HepG2 (cell line): ENCODE measurements around the gene NR2F1. TPM values are rescaled to one million over a fixed set of nuclear protein-coding genes. Genes with fewer than 3 reads are reported as not detected.

ENCODE experiments used
- EED ChIP-seq: sonication (generic); formaldehyde crosslinking; IDR thresholded peaks from 2 replicates; pipeline ENCODE4 v1.5.0; 2020; ENCODE audit warnings: mild to moderate bottlenecking, missing genetic modification reagents
- FOXK1 ChIP-seq: sonication (generic); formaldehyde crosslinking; IDR thresholded peaks from 2 replicates; pipeline ENCODE4 v1.4.0; 2020; ENCODE audit warnings: low read depth, missing genetic modification reagents, borderline replicate concordance
- FOXO1 ChIP-seq: sonication (generic); formaldehyde crosslinking; IDR thresholded peaks from 2 replicates; pipeline ENCODE4 v1.4.0; 2020; ENCODE audit warnings: missing genetic modification reagents
- HNRNPLL ChIP-seq: fragments of 200-400 bp; formaldehyde crosslinking; IDR thresholded peaks from 2 replicates; pipeline ENCODE4 v1.6.1; 2017; ENCODE audit warnings: mild to moderate bottlenecking, low read depth, low read length; ENCODE audit not compliant: poor library complexity, severe bottlenecking
- MAF1 ChIP-seq: sonication (generic); formaldehyde crosslinking; IDR thresholded peaks from 2 replicates; pipeline ENCODE4 v1.5.0; 2020; ENCODE audit warnings: missing genetic modification reagents, borderline replicate concordance
- SMYD3 ChIP-seq: sonication (generic); formaldehyde crosslinking; IDR thresholded peaks from 2 replicates; pipeline ENCODE4 v1.8.1; 2023; ENCODE audit warnings: mild to moderate bottlenecking, missing genetic modification reagents
- TMF1 ChIP-seq: sonication (generic); formaldehyde crosslinking; IDR thresholded peaks from 2 replicates; pipeline ENCODE4 v1.8.1; 2022; ENCODE audit warnings: low read depth, missing genetic modification reagents
- TSC22D2 ChIP-seq: sonication (generic); formaldehyde crosslinking; IDR thresholded peaks from 2 replicates; pipeline ENCODE4 v1.5.1; 2020; ENCODE audit warnings: missing genetic modification reagents, mild to moderate bottlenecking, borderline replicate concordance
- ZFP1 ChIP-seq: IDR thresholded peaks from 2 replicates; pipeline ENCODE4 v1.6.1; 2016
- ZNF138 ChIP-seq: sonication (generic); formaldehyde crosslinking; IDR thresholded peaks from 2 replicates; pipeline ENCODE4 v1.5.0; 2020; ENCODE audit warnings: mild to moderate bottlenecking, low read depth, missing genetic modification reagents
- ZNF263 ChIP-seq: sonication (generic); formaldehyde crosslinking; IDR thresholded peaks from 2 replicates; pipeline ENCODE4 v1.4.0; 2020; ENCODE audit warnings: missing genetic modification reagents
- ZNF335 ChIP-seq: sonication (generic); formaldehyde crosslinking; IDR thresholded peaks from 2 replicates; pipeline ENCODE4 v1.4.0; 2020; ENCODE audit warnings: missing genetic modification reagents
- polyA plus RNA-seq, 8 experiments: library from polyadenylated mRNA; depleted of rRNA in 3 of 8; stranded (reverse) in 7 of 8; unstranded in 1 of 8; fragments of >200 nt; fragmentation: Illumina TruSeq in 4 of 8; extraction: Trizol in 4 of 8; gene quantifications; 2 replicates each; pipeline versions ENCODE4 v1.2.1 to v1.2.3, GENCODE V29; 2011 to 2016; ENCODE audit warnings: low read depth in 4 of 8, missing spikeins in 1 of 8, mixed read lengths in 1 of 8; ENCODE audit not compliant: insufficient read depth in 1 of 8
- total RNA-seq, 5 experiments: library from RNA; depleted of rRNA; stranded (reverse); fragments of >200 nt; fragmentation: Illumina TruSeq; extraction: Trizol; gene quantifications; 2 replicates each; pipeline ENCODE4 v1.2.3, GENCODE V29; 2016; ENCODE audit warnings: low read depth in 1 of 5
- TF ChIP-seq, protein P1 (sequence below): sonication (generic); formaldehyde crosslinking; IDR thresholded peaks from 2 replicates; pipeline ENCODE4 v1.5.0; 2020; ENCODE audit warnings: missing genetic modification reagents, mild to moderate bottlenecking, borderline replicate concordance
- TF ChIP-seq, protein P2 (sequence below): sonication (generic); formaldehyde crosslinking; IDR thresholded peaks from 2 replicates; pipeline ENCODE4 v1.4.0; 2020; ENCODE audit warnings: missing genetic modification reagents
- TF ChIP-seq, protein P3 (sequence below): fragments of 450-650 bp; IDR thresholded peaks from 2 replicates; pipeline ENCODE4 v1.6.1; 2017; ENCODE audit warnings: mild to moderate bottlenecking
- TF ChIP-seq, protein P4 (sequence below): IDR thresholded peaks from 2 replicates; pipeline ENCODE4 v1.6.1; 2016; ENCODE audit warnings: low read depth, control low read depth
- TF ChIP-seq, protein P5 (sequence below): sonication (generic); formaldehyde crosslinking; IDR thresholded peaks from 2 replicates; pipeline ENCODE4 v1.4.0; 2020; ENCODE audit warnings: missing genetic modification reagents

Gene NR2F1
- total and polyA plus RNA-seq, 2 of the 13 experiments (the other 11 are each of a cell fraction or from before 2014, with no cell fraction given), result 17.1 to 59.7 TPM

DNA sequence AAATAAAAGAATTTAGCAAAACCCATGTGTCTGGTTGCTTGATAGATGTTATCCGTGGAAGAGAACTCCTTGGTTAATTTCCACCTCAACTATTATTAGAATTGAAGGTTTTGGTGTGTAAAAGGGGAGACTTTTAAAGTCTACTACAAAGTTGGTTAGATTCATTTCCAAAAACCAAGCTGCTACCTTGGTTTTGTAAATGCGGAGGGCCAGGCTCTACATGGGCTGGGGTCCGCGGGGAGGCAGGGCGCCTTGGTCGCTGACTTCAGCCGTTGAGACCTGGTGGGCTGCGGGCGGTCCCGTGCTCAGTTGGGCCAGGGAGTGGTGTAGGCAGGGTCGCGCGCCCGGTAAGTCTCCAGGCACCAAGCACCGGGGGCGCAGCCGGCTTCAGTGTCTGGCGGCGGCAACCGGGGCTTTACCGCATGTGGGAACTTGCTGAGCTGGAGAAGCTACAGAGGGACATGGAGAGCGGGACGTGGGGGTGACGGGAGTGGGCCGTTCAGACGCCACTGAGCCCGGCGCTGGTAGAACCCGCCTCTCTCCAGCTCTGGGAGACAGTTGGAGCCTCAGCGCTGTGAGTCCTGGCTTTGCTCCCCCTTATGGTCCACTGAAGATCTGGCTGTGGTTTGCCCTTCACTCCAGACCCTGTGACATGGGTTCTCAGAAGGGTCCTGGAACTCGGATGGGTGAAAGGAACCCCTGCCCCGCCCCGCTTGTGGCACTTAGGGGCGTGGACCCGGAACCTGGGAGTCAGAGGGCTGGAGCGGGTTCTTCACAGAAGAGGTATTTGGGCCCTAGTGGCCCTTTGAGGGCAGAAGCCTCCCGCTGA lies 11.8 kb downstream of the NR2F1 start (continued):
- TF ChIP-seq, protein P1, sequence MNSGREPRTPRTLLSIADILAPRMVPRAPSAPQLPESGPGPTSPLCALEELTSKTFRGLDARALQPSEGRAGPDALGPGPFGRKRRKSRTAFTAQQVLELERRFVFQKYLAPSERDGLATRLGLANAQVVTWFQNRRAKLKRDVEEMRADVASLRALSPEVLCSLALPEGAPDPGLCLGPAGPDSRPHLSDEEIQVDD (CRISPR knock-in tag), result no peak
- TF ChIP-seq MAF1 (no peak), ZNF263 (CRISPR knock-in tag) (no peak), ZFP1 (no peak), ZNF138 (CRISPR knock-in tag) (no peak), FOXO1 (CRISPR knock-in tag) (no peak), HNRNPLL (no peak), EED (no peak), TSC22D2 (CRISPR knock-in tag) (no peak), TMF1 (CRISPR knock-in tag) (no peak), ZNF335 (CRISPR knock-in tag) (no peak), SMYD3 (CRISPR knock-in tag) (no peak), FOXK1 (CRISPR knock-in tag) (no peak)
- TF ChIP-seq, protein P2, sequence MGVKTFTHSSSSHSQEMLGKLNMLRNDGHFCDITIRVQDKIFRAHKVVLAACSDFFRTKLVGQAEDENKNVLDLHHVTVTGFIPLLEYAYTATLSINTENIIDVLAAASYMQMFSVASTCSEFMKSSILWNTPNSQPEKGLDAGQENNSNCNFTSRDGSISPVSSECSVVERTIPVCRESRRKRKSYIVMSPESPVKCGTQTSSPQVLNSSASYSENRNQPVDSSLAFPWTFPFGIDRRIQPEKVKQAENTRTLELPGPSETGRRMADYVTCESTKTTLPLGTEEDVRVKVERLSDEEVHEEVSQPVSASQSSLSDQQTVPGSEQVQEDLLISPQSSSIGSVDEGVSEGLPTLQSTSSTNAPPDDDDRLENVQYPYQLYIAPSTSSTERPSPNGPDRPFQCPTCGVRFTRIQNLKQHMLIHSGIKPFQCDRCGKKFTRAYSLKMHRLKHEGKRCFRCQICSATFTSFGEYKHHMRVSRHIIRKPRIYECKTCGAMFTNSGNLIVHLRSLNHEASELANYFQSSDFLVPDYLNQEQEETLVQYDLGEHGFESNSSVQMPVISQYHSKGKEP (CRISPR knock-in tag), result no peak
- TF ChIP-seq, protein P3, sequence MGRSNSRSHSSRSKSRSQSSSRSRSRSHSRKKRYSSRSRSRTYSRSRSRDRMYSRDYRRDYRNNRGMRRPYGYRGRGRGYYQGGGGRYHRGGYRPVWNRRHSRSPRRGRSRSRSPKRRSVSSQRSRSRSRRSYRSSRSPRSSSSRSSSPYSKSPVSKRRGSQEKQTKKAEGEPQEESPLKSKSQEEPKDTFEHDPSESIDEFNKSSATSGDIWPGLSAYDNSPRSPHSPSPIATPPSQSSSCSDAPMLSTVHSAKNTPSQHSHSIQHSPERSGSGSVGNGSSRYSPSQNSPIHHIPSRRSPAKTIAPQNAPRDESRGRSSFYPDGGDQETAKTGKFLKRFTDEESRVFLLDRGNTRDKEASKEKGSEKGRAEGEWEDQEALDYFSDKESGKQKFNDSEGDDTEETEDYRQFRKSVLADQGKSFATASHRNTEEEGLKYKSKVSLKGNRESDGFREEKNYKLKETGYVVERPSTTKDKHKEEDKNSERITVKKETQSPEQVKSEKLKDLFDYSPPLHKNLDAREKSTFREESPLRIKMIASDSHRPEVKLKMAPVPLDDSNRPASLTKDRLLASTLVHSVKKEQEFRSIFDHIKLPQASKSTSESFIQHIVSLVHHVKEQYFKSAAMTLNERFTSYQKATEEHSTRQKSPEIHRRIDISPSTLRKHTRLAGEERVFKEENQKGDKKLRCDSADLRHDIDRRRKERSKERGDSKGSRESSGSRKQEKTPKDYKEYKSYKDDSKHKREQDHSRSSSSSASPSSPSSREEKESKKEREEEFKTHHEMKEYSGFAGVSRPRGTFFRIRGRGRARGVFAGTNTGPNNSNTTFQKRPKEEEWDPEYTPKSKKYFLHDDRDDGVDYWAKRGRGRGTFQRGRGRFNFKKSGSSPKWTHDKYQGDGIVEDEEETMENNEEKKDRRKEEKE, result no peak
- TF ChIP-seq, protein P4, sequence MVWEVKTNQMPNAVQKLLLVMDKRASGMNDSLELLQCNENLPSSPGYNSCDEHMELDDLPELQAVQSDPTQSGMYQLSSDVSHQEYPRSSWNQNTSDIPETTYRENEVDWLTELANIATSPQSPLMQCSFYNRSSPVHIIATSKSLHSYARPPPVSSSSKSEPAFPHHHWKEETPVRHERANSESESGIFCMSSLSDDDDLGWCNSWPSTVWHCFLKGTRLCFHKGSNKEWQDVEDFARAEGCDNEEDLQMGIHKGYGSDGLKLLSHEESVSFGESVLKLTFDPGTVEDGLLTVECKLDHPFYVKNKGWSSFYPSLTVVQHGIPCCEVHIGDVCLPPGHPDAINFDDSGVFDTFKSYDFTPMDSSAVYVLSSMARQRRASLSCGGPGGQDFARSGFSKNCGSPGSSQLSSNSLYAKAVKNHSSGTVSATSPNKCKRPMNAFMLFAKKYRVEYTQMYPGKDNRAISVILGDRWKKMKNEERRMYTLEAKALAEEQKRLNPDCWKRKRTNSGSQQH (CRISPR knock-in tag), result no peak
- TF ChIP-seq, protein P5, sequence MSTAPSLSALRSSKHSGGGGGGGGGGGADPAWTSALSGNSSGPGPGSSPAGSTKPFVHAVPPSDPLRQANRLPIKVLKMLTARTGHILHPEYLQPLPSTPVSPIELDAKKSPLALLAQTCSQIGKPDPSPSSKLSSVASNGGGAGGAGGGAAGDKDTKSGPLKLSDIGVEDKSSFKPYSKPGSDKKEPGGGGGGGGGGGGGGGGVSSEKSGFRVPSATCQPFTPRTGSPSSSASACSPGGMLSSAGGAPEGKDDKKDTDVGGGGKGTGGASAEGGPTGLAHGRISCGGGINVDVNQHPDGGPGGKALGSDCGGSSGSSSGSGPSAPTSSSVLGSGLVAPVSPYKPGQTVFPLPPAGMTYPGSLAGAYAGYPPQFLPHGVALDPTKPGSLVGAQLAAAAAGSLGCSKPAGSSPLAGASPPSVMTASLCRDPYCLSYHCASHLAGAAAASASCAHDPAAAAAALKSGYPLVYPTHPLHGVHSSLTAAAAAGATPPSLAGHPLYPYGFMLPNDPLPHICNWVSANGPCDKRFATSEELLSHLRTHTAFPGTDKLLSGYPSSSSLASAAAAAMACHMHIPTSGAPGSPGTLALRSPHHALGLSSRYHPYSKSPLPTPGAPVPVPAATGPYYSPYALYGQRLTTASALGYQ, result no peak
